SK-N-SH (cell line): ENCODE results near the gene RNF157. TPM values are rescaled to one million over a fixed set of nuclear protein-coding genes. Genes with fewer than 3 reads are reported as not detected.

Experiments
- CTCF ChIA-PET: fragments of 300-600, 350-600 bp; formaldehyde crosslinking; extraction: SDS; loops from one replicate; lab custom pipeline; 2021; lab: Yijun Ruan, JAX
- POLR2A ChIA-PET: fragments of 350-600 bp; sonication (Branson Sonifier 250); formaldehyde crosslinking; extraction: SDS; loops from one replicate; lab custom pipeline; 2020; ENCODE audit warnings: antibody characterized with exemption, inconsistent platforms; lab: Yijun Ruan, JAX
- DNase-seq: peaks from one replicate; pipeline ENCODE4 v3.0.0; 2012
- H2AFZ ChIP-seq: fragments of 200-600 bp; sonication (generic); 2 replicates; pipeline ENCODE4 v1.8.1; 2016; ENCODE audit warnings: antibody characterized with exemption, mild to moderate bottlenecking, low read depth
- H3F3A ChIP-seq: fragments of 200-600 bp; sonication (generic); replicated peaks from 2 replicates; pipeline ENCODE3; 2016; ENCODE audit warnings: antibody characterized with exemption, mild to moderate bottlenecking; ENCODE audit not compliant: insufficient read depth
- H3K27ac ChIP-seq, 2 experiments: fragments of 200-500 bp in 1 of 2; fragments of 200-600 bp in 1 of 2; sonication (Bioruptor generic) in 1 of 2; sonication (generic), shearing (Covaris generic) in 1 of 2; 2 replicates each; pipeline versions ENCODE4 v1.5.1 to v1.6.1; 2014 to 2016; ENCODE audit warnings: low read depth in 2 of 2, inconsistent platforms in 1 of 2, low read length in 1 of 2, mild to moderate bottlenecking in 1 of 2, mixed read lengths in 1 of 2
- H3K27me3 ChIP-seq: fragments of 200-600 bp; sonication (generic), shearing (Covaris generic); 2 replicates; pipeline ENCODE4 v1.6.1; 2016; ENCODE audit warnings: mixed run types; ENCODE audit not compliant: insufficient read depth
- H3K36me3 ChIP-seq, 2 experiments: fragments of 200-500 bp in 1 of 2; fragments of 200-600 bp in 1 of 2; sonication (Bioruptor generic) in 1 of 2; sonication (generic) in 1 of 2; replicated peaks in 1 of 2; 2 replicates each; pipeline versions ENCODE3 to v1.5.1; 2014 to 2016; ENCODE audit warnings: low read length in 1 of 2, mild to moderate bottlenecking in 1 of 2; ENCODE audit not compliant: insufficient read depth in 2 of 2, control insufficient read depth in 1 of 2
- H3K4me1 ChIP-seq, 2 experiments: fragments of 200-500 bp in 1 of 2; fragments of 200-600 bp in 1 of 2; sonication (Bioruptor generic) in 1 of 2; sonication (generic), shearing (Covaris generic) in 1 of 2; 2 replicates each; pipeline versions ENCODE4 v1.5.1 to v1.6.1; 2014 to 2016; ENCODE audit warnings: low read depth in 1 of 2, low read length in 1 of 2, mixed run types in 1 of 2; ENCODE audit not compliant: insufficient read depth in 2 of 2, control insufficient read depth in 1 of 2
- H3K4me2 ChIP-seq: fragments of 200-600 bp; sonication (generic), shearing (Covaris generic); 2 replicates; pipeline ENCODE4 v1.6.1; 2017; ENCODE audit warnings: mixed run types
- H3K4me3 ChIP-seq, 2 experiments: fragments of 200-500 bp in 1 of 2; fragments of 200-600 bp in 1 of 2; sonication (Bioruptor generic) in 1 of 2; sonication (generic), shearing (Covaris generic) in 1 of 2; 2 replicates each; pipeline versions ENCODE4 v1.5.1 to v1.8.1; 2014 to 2016; ENCODE audit warnings: low read depth in 2 of 2, inconsistent platforms in 1 of 2, low read length in 1 of 2, mild to moderate bottlenecking in 1 of 2, mixed read lengths in 1 of 2, moderate library complexity in 1 of 2
- H3K79me2 ChIP-seq: fragments of 200-600 bp; sonication (generic); 2 replicates; pipeline ENCODE4 v1.8.1; 2017; ENCODE audit warnings: mild to moderate bottlenecking; ENCODE audit not compliant: insufficient read depth
- H3K9ac ChIP-seq: fragments of 200-600 bp; sonication (generic); 2 replicates; pipeline ENCODE4 v1.6.1; 2017; ENCODE audit warnings: mixed run types
- H3K9me2 ChIP-seq: fragments of 200-600 bp; sonication (generic); 2 replicates; pipeline ENCODE4 v1.6.1; 2017; ENCODE audit warnings: mixed run types
- H3K9me3 ChIP-seq: fragments of 200-600 bp; sonication (generic); 2 replicates; pipeline ENCODE4 v1.6.1; 2017; ENCODE audit warnings: mixed run types, mild to moderate bottlenecking, moderate library complexity
- H4K20me1 ChIP-seq: fragments of 200-600 bp; sonication (generic); 2 replicates; pipeline ENCODE4 v1.6.1; 2017; ENCODE audit warnings: mild to moderate bottlenecking, mixed run types; ENCODE audit not compliant: insufficient read depth
- CHD2 ChIP-seq: fragments of 150-350 bp; IDR thresholded peaks from 2 replicates; pipeline ENCODE4 v1.6.1; 2018; ENCODE audit warnings: low read length; ENCODE audit not compliant: partially characterized antibody
- ELF1 ChIP-seq: IDR thresholded peaks from 2 replicates; pipeline ENCODE4 v1.4.0; 2012
- EP300 ChIP-seq, 2 experiments: IDR thresholded peaks; 2 replicates each; pipeline versions ENCODE4 v1.4.0 to v1.6.1; 2012; ENCODE audit warnings: borderline replicate concordance in 1 of 2, low read depth in 1 of 2, low read length in 1 of 2
- EZH2phosphoT487 ChIP-seq: fragments of 200-600 bp; sonication (generic); IDR thresholded peaks from 2 replicates; pipeline ENCODE4 v1.6.1; 2017; ENCODE audit warnings: low read depth, mixed run types, mild to moderate bottlenecking, antibody characterized with exemption, moderate library complexity, borderline replicate concordance
- FOXJ3 ChIP-seq: sonication (generic); formaldehyde crosslinking; IDR thresholded peaks from 2 replicates; pipeline ENCODE4 v1.5.1; 2020; ENCODE audit warnings: mild to moderate bottlenecking, missing genetic modification reagents
- JUND ChIP-seq: IDR thresholded peaks from 2 replicates; pipeline ENCODE4 v1.4.0; 2012
- MEF2A ChIP-seq: IDR thresholded peaks from 2 replicates; pipeline ENCODE4 v1.4.0; 2012; ENCODE audit warnings: low read depth, borderline replicate concordance
- NRF1 ChIP-seq: IDR thresholded peaks from 2 replicates; pipeline ENCODE4 v1.6.1; 2012; ENCODE audit warnings: low read depth, mild to moderate bottlenecking, low read length
- RXRA ChIP-seq: IDR thresholded peaks from 2 replicates; pipeline ENCODE4 v1.4.0; 2012; ENCODE audit warnings: low read depth, mild to moderate bottlenecking, borderline replicate concordance
- SIN3A ChIP-seq: IDR thresholded peaks from 2 replicates; pipeline ENCODE4 v1.6.1; 2012; ENCODE audit warnings: low read depth, mild to moderate bottlenecking, low read length, moderate library complexity, borderline replicate concordance
- SMC3 ChIP-seq: IDR thresholded peaks from 2 replicates; pipeline ENCODE4 v1.6.1; 2012; ENCODE audit warnings: low read depth, low read length, improper control_type of control experiment
- TAF1 ChIP-seq: IDR thresholded peaks from 2 replicates; pipeline ENCODE4 v1.6.1; 2012; ENCODE audit warnings: low read depth, mild to moderate bottlenecking, low read length, moderate library complexity, borderline replicate concordance
- TEAD4 ChIP-seq: IDR thresholded peaks from 2 replicates; pipeline ENCODE4 v1.4.0; 2012; ENCODE audit warnings: mild to moderate bottlenecking, borderline replicate concordance; ENCODE audit not compliant: insufficient read depth
- YY1 ChIP-seq: IDR thresholded peaks from 2 replicates; pipeline ENCODE4 v1.4.0; 2012; ENCODE audit warnings: low read depth, mild to moderate bottlenecking
- WGBS: methylation state at CpG from one replicate; pipeline ENCODE4 v1.1.6; 2017; ENCODE audit warnings: low lambda C conversion rate; 5-methylcytosine and 5-hydroxymethylcytosine counted together
- polyA plus RNA-seq, 3 experiments: library from polyadenylated mRNA; depleted of rRNA; stranded (reverse); fragments of >200 nt; gene quantifications; 2 replicates each; pipeline ENCODE4 v1.2.3, GENCODE V29; 2012
- TF ChIP-seq, protein P1 (sequence below): IDR thresholded peaks from 2 replicates; pipeline ENCODE4 v1.4.0; 2012; ENCODE audit warnings: low read depth, borderline replicate concordance
- TF ChIP-seq, protein P2 (sequence below): IDR thresholded peaks from 2 replicates; pipeline ENCODE4 v1.4.0; 2012; ENCODE audit warnings: low read depth
- TF ChIP-seq, protein P3 (sequence below): IDR thresholded peaks from 2 replicates; pipeline ENCODE4 v1.6.1; 2012; ENCODE audit warnings: mild to moderate bottlenecking, low read depth, low read length, moderate library complexity

The RNF157 gene
- polyA plus RNA-seq, 1 of the 3 experiments (the other 2 are of a cell fraction), result 5.2 TPM

DNA sequence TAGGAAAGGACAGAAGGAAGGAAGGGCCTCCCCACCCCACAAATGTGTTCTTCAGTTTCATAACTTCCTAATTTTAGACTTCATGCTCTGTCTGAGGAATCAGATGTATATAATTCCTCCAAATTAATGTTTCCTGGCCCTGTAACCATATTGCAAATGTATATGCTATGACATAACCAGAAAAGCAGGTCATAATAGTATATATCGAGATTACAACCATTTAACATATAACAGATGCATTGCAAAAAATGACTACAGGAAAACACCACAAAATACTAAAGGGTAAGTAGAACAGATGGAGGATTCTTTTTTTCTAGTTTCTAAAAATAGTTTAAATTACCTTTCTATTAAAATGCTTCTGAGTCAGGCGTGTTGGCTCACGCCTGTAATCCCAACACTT is 133.6 kb downstream of the RNF157 start:
- H3K79me2 ChIP-seq, result peaks cover 19% of the 10 kb centered on the region
- TF ChIP-seq YY1 (no peak), TAF1 (no peak), CHD2 (no peak), MEF2A (no peak), SIN3A (no peak), NRF1 (no peak), EP300 (IDR thresholded peaks at IDR 0.05; ENCODE audit: borderline replicate concordance in 1 of 2, low read depth in 1 of 2, low read length in 1 of 2) (no peak), RXRA (no peak), JUND (no peak), TEAD4 (no peak), SMC3 (no peak), EZH2phosphoT487 (no peak), ELF1 (no peak), FOXJ3 (CRISPR knock-in tag) (no peak)
- TF ChIP-seq, protein P1, sequence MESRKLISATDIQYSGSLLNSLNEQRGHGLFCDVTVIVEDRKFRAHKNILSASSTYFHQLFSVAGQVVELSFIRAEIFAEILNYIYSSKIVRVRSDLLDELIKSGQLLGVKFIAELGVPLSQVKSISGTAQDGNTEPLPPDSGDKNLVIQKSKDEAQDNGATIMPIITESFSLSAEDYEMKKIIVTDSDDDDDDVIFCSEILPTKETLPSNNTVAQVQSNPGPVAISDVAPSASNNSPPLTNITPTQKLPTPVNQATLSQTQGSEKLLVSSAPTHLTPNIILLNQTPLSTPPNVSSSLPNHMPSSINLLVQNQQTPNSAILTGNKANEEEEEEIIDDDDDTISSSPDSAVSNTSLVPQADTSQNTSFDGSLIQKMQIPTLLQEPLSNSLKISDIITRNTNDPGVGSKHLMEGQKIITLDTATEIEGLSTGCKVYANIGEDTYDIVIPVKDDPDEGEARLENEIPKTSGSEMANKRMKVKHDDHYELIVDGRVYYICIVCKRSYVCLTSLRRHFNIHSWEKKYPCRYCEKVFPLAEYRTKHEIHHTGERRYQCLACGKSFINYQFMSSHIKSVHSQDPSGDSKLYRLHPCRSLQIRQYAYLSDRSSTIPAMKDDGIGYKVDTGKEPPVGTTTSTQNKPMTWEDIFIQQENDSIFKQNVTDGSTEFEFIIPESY, result no peak
- TF ChIP-seq, protein P2, sequence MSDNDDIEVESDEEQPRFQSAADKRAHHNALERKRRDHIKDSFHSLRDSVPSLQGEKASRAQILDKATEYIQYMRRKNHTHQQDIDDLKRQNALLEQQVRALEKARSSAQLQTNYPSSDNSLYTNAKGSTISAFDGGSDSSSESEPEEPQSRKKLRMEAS, result no peak
- TF ChIP-seq, protein P3, sequence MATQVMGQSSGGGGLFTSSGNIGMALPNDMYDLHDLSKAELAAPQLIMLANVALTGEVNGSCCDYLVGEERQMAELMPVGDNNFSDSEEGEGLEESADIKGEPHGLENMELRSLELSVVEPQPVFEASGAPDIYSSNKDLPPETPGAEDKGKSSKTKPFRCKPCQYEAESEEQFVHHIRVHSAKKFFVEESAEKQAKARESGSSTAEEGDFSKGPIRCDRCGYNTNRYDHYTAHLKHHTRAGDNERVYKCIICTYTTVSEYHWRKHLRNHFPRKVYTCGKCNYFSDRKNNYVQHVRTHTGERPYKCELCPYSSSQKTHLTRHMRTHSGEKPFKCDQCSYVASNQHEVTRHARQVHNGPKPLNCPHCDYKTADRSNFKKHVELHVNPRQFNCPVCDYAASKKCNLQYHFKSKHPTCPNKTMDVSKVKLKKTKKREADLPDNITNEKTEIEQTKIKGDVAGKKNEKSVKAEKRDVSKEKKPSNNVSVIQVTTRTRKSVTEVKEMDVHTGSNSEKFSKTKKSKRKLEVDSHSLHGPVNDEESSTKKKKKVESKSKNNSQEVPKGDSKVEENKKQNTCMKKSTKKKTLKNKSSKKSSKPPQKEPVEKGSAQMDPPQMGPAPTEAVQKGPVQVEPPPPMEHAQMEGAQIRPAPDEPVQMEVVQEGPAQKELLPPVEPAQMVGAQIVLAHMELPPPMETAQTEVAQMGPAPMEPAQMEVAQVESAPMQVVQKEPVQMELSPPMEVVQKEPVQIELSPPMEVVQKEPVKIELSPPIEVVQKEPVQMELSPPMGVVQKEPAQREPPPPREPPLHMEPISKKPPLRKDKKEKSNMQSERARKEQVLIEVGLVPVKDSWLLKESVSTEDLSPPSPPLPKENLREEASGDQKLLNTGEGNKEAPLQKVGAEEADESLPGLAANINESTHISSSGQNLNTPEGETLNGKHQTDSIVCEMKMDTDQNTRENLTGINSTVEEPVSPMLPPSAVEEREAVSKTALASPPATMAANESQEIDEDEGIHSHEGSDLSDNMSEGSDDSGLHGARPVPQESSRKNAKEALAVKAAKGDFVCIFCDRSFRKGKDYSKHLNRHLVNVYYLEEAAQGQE, result no peak
- H2AFZ ChIP-seq, result 0 out of 2 replicates have a peak overlapping the region, but pooled peaks have one; percentile 61
- no peak overlapping the region for H3K9ac ChIP-seq
- H3F3A ChIP-seq, result peaks cover 12% of the 10 kb centered on the region
- H3K9me3 ChIP-seq, result no peaks in the 10 kb centered on the region
- ChIA-PET CTCF (interaction anchor here (0.5 to 7.3 kb wide), 14 partner anchors 12 to 192 kb away, joined by 3 to 53 read pairs (median 3); no protein-coding TSS in a partner anchor), POLR2A (interaction anchor here (0.7 to 1.0 kb wide), 2 partner anchors 10 to 164 kb away, joined by 3 read pairs; no protein-coding TSS in a partner anchor)
- no peaks in the 10 kb centered on the region; the same call in 1 of the 2 replicates for H3K27me3 ChIP-seq
- no peak overlapping the region for H3K4me2 ChIP-seq
- H3K36me3 ChIP-seq, result peaks cover 3 to 11% of the 10 kb centered on the region in 2 experiments
- H3K4me1 ChIP-seq, result peaks cover 3 to 15% of the 10 kb centered on the region in 2 experiments; a peak in 2 of 4 replicates
- no peaks in the 10 kb centered on the region for H3K9me2 ChIP-seq
- DNase-seq, result no peak
- H3K27ac ChIP-seq, result no peak overlapping the region
- H3K4me3 ChIP-seq, result no peak overlapping the region
- no peaks in the 10 kb centered on the region for H4K20me1 ChIP-seq
- 75% methylated on average over 3 of the region's 3 CpGs for WGBS
